OCI-M1 (cell line): ENCODE results near the gene FBP2.

Experiments used
- DNase-seq: peaks from one replicate; lab custom pipeline; 2025; lab: John Stamatoyannopoulos, UW

FBP2 gene

DNA sequence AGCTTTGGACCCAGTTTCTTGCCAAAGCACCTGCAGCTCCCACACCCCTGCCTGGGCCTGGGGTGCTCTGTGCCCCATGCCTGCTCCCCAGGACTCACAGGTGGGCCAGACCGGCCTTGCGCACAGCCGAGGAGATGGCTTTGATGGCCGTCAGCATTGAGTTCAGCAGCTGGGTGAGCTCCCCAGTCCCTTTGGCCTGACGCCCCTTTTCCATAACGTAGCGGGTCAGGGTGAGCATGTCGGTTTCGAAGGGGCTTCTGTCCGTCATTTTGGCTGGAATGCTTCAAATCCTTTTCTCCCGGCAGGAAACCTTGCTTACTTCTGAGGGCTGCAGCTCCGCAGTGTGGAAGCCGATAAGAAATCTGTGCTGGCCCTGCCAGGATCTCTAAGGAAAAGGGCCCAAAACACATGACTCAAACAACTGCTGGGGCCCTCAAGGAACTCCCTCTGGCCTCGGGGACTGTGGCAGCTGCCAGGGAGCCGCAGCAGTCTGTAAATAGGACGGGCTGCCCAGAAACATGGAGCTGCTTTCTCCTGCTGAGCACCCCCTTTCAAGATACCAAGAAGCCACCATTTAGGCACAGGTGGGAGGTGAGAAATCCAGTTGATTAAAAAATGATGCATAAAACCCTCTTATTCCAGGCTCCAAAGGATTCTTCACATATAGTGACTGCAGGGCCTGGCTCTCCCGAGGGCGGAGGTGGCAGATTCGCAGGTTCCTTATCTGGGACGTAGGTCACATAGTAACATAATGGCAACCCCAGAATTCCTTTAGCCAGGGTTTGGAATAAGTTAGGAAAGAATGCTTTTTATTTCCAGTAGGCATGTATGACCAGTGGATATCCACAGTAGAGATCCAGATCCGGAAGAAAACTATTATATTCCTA is at the start of gene FBP2:
TSS of gene FBP2 (minus strand) at position 366 of the 887 bp plus-strand sequence. CDS start at position 268, 98 bp downstream.
- DNase-seq, result no peak

DNA sequence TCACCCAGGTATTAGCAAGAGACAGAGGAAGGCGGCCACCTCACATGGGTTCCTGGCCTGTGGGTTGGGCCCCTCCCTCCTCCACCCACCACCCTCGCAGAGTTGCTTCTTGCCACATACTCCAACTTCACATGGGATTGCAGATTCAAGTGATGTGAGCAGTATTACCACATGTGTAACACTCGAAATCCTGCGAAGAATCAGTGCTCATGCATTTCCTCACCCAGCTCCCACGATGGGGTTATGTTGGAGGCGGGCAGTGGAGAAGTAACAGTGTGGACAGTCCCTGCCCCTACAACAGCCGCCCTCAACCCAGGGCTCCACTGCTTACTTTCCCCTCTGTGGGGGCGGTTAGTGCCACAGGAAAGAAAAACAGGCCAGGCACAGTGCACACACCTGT is 49.6 kb upstream of the FBP2 start:
- DNase-seq, result no peak

GRCh38 chr9:94642501-94642900 is 48.9 kb upstream of the FBP2 start:
- DNase-seq, result no peak

DNA sequence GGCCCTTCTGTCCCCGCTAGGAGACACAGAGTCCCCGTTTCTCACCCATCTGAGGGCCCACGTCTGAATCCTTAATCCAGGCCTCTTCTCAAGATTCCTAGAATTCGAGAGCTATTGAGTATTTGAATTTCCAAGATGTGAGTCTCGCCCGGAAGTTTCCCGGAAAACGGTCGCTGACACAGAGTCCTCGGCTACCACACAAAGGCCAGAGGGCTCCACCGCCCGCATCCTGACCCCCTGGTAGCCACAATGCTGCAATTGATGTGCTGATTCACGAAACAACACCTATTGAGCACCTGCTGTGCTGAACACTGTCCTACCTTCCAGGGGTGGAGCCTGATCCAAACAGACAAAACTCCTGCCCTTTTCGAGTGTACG is 46.4 kb upstream of the FBP2 start:
- no peak for DNase-seq

DNA sequence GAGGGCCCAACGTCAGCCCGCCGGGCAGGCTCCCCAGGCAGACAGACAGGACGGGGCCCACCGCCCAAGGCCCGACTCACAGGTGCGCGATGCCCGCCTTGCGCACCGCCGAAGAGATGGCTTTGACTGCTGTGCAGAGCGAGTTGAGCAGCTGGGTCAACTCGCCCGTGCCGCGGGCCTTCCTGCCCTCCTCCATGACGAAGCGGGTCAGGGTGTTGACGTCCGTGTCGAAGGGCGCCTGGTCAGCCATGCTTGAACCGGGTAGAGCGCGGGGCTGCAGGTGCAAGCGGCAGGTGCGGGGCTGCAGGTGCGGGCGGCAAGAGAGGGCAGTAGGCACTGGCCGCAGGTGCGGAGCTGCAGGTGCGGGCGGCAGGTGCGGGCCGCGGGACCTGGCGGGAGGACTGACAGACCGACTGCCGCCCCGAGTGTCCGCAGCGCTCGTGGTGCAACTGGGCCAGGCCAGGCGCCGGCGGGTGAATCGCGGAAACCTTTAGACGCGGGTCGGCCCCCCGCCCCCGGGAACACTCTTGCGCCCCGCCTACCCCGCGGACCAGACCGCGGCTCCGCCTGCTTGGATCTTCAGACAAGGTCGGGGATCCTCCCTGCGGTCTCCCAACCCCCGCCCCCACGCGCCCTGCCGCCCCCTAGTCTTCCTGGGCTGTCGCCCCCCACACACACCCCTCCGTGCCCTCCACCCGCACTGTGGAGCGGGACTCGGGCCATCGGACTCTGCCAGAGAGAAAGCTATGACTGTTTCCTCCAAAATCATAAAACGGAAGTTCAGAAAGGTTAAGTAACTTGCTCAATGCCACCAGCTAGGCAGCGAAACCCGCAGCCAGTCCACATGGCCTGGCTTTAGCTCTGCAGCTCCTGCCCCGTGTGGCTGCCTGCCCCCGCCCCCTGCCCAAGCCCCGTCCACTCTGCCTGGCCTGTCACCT is 45.7 kb upstream of the FBP2 start, which contains the start of gene FBP1:
TSS of gene FBP1 (minus strand) at position 458 of the 938 bp plus-strand sequence. CDS start at position 250, 208 bp downstream.
- DNase-seq, result no peak

- DNase-seq, result no peak
Measured at GRCh38 chr9:94638335-94639060, 44.9 kb upstream of the FBP2 start.

- DNase-seq, result no peak
Measured at GRCh38 chr9:94632737-94633136, 39.1 kb upstream of the FBP2 start.

DNA sequence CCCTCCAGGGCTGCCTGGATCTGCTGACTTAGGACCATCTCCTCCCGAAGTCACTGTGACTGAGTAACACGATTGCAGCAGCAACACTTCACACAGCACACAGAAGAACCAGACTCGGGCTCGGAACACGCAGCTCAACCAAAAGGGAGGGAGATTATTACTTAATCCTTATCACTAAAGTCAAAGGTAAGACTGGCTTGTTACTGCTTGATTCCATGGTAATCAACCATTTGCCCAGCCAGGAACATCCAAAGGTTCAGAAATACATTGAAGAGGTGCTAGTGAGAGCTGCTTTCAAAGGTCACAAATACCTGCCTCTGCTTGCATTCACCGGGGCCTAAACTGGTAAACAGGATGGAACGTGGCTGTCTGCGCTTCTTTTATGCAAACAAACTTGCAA is 38.0 kb upstream of the FBP2 start:
- DNase-seq, result no peak

DNA sequence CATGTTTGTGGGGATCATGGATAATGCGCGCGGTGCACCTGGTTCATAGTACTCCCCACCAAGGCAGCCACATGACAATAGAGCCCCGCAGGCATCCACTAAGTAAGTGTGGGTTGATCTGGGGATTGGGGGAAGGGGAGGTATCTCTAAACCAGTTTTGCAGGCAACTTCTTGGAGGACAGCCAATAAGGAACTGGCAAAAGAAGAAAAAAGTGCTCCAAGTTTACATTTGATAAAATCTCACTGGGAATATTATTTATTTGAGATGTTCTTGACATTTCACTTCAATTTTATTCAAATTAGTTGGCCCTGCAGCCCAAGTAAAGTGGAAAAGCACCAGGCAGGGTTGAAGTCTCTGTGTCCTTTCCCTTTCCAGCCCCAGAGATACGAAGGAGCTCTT is 37.2 kb upstream of the FBP2 start:
- DNase-seq, result no peak

GRCh38 chr9:94630281-94630680 is 36.7 kb upstream of the FBP2 start:
- no peak for DNase-seq

GRCh38 chr9:94627287-94627686 is 33.7 kb upstream of the FBP2 start:
- no peak for DNase-seq

GRCh38 chr9:94625835-94626234 is 32.2 kb upstream of the FBP2 start:
- no peak for DNase-seq

DNA sequence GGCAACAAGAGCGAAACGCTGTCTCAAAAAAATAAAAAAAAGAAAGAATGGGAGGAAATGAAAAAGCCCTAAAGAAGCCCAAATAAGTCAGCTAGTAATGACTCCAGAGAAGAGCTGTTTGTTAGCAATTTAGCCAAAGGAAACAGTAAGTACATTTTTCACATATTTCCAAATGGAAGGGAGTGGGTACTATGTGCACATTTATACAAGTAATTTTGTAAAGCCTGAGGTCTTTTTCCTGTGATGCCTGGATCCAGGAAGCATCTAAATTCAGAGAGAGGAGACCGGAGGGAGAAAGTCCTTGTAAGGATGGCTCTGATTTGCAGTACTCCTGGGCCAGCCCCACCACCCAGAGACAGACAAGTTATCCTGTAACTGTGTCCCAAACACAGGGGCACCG is 31.0 kb upstream of the FBP2 start:
- DNase-seq, result no peak

DNA sequence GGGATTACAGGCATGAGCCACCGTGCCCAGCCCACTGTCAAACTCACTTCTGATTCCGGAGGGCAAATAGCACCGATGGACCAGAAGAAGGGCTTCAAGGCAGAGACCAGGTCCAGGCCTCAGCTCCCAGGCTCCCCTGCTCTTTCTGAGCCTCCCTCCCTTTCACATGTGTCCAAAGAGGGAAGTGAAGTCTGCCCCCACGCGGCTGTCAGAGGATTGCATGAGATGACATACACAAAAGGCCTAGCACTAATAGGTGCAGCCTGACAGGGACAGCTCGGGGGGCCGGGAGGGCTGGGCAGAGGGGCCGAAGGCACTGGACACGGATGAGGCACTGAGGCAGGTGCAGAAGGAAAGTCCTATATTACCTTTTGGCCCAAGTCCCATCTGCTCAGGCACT is 29.6 kb upstream of the FBP2 start:
- DNase-seq, result peak; percentile 71

- DNase-seq, result no peak
Measured at GRCh38 chr9:94622087-94622800, 28.6 kb upstream of the FBP2 start.

GRCh38 chr9:94619026-94619425 is 25.4 kb upstream of the FBP2 start:
- no peak for DNase-seq

- DNase-seq, result no peak
Measured at GRCh38 chr9:94613003-94613402, 19.4 kb upstream of the FBP2 start.

GRCh38 chr9:94612071-94612470 is 18.4 kb upstream of the FBP2 start:
- DNase-seq, result no peak

DNA sequence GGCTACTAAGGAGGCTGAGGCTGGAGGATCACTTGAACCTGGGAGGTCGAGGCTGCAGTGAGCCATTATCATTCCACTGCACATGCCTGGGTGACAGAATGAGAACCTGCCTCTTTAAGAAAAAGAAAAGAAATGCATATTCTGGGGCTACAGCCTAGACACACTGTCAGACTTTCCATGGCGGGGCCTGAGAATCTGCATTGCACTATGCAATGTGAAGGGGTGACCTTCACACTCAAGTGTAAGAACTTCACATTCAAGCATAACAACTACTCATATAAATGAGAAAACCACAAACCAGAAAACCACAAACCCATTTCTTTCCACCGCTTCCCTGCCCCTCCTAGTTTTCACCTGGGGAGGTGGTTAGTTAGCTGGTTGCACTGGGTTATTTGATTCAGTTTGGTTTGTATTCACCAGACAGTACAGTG is 18.0 kb upstream of the FBP2 start:
- DNase-seq, result no peak

DNA sequence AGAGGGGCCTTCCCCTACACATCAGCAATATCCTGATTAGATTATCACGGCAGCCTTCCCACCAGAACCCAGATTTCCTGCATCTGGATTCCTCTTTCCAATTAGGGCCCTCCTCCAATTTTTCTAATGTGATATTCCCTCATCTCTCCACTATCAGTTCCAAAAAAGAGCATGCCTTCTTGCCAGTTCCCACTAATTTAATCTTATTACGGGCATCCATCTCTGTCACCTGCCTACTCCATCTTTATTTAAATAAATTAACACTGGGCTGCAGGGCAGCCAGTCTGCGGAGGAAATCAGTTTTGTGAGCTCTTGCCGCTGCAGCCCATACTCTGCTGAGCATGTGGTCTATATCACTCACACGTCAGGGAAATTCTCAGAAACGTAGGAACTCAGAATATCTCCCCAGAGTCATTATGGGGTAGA is 16.6 kb upstream of the FBP2 start:
- no peak for DNase-seq

GRCh38 chr9:94607423-94607691 is 13.7 kb upstream of the FBP2 start:
- no peak for DNase-seq
